GM12864 (cell line): Measurements from ENCODE around the gene DOK6.

Source experiments
- DNase-seq: peaks from one replicate; pipeline ENCODE4 v3.0.0-alpha.2; 2011; ENCODE audit warnings: low read depth
- H3K4me3 ChIP-seq: 2 replicates; pipeline ENCODE4 v1.5.1; 2011; ENCODE audit warnings: mild to moderate bottlenecking, low read depth, low read length, control low read depth
- CTCF ChIP-seq: IDR thresholded peaks from 2 replicates; pipeline ENCODE4 v1.5.1; 2011; ENCODE audit warnings: low read depth, mild to moderate bottlenecking, moderate library complexity, low read length, control low read depth, inconsistent platforms; ENCODE audit errors: missing control alignments

Gene DOK6

GRCh38 chr18:69683176-69683575, 282.5 kb downstream of the DOK6 start:
- TF ChIP-seq CTCF, result no peak
- no peak for DNase-seq
- H3K4me3 ChIP-seq, result no peak overlapping the region

- DNase-seq, result no peak
- no peak for TF ChIP-seq CTCF
- H3K4me3 ChIP-seq, result no peak overlapping the region
These were observed 284.1 kb downstream of the DOK6 start for GRCh38 chr18:69684789-69685188.

GRCh38 chr18:69686861-69687260, 286.2 kb downstream of the DOK6 start:
- TF ChIP-seq CTCF, result no peak
- DNase-seq, result no peak
- H3K4me3 ChIP-seq, result no peak overlapping the region

GRCh38 chr18:69689121-69689759, 288.6 kb downstream of the DOK6 start:
- H3K4me3 ChIP-seq, result no peak overlapping the region
- TF ChIP-seq CTCF, result no peak
- no peak for DNase-seq

GRCh38 chr18:69691008-69691760, 290.5 kb downstream of the DOK6 start:
- DNase-seq, result no peak
- no peak for TF ChIP-seq CTCF

GRCh38 chr18:69697069-69697468, 296.4 kb downstream of the DOK6 start:
- no peak for TF ChIP-seq CTCF
- no peak for DNase-seq
- H3K4me3 ChIP-seq, result no peak overlapping the region

More at GRCh38 chr18:69691008-69691760, 290.5 kb downstream of the DOK6 start:
- no peak overlapping the region for H3K4me3 ChIP-seq
